SK-N-DZ (cell line): ENCODE measurements around the gene PLA2G4D.

Experiments
- DNase-seq: peaks from one replicate; pipeline ENCODE4 v3.0.0-alpha.2; 2015; ENCODE audit warnings: low spot score

PLA2G4D gene

GRCh38 chr15:42073418-42073817 lies 20.9 kb downstream of the PLA2G4D start:
- no peak for DNase-seq

GRCh38 chr15:42072141-42072685 lies 22.1 kb downstream of the PLA2G4D start:
- DNase-seq, result no peak

- DNase-seq, result no peak
These were observed 22.6 kb downstream of the PLA2G4D start for GRCh38 chr15:42071717-42072116.

- DNase-seq, result no peak
These were observed 23.4 kb downstream of the PLA2G4D start for GRCh38 chr15:42070976-42071350.

- no peak for DNase-seq
These were observed 23.9 kb downstream of the PLA2G4D start for GRCh38 chr15:42070279-42070975.

GRCh38 chr15:42069496-42070278 lies 24.7 kb downstream of the PLA2G4D start:
- no peak for DNase-seq

- DNase-seq, result no peak
These were observed 25.3 kb downstream of the PLA2G4D start for GRCh38 chr15:42069025-42069424.

GRCh38 chr15:42068601-42069000 lies 25.8 kb downstream of the PLA2G4D start:
- DNase-seq, result no peak

GRCh38 chr15:42066764-42067415 lies 27.5 kb downstream of the PLA2G4D start:
- no peak for DNase-seq

GRCh38 chr15:42065468-42065867 lies 28.9 kb downstream of the PLA2G4D start:
- DNase-seq, result no peak

- no peak for DNase-seq
These were observed 29.3 kb downstream of the PLA2G4D start for GRCh38 chr15:42065033-42065432.

GRCh38 chr15:42064271-42064670 lies 30.1 kb downstream of the PLA2G4D start:
- no peak for DNase-seq

- DNase-seq, result no peak
These were observed 31.1 kb downstream of the PLA2G4D start for GRCh38 chr15:42063122-42063848.

- no peak for DNase-seq
These were observed 32.0 kb downstream of the PLA2G4D start for GRCh38 chr15:42062284-42062806.

GRCh38 chr15:42060797-42061196 lies 33.6 kb downstream of the PLA2G4D start:
- DNase-seq, result no peak

GRCh38 chr15:42060477-42060763 lies 33.9 kb downstream of the PLA2G4D start:
- DNase-seq, result no peak

- DNase-seq, result peak; percentile 56
These were observed 34.5 kb downstream of the PLA2G4D start for GRCh38 chr15:42059661-42060476.

- no peak for DNase-seq
These were observed 35.6 kb downstream of the PLA2G4D start for GRCh38 chr15:42058791-42059190.

GRCh38 chr15:42057799-42058646 lies 36.3 kb downstream of the PLA2G4D start:
- DNase-seq, result no peak
